HG02642 (cell line): ENCODE data around the gene ATAD3B.
A peak's percentile ranks its signal among the peaks of the same experiment; 100 is the strongest.
"Not testable (repeated sequence)": the region's sequence is repeated elsewhere in the genome, so short reads cannot be mapped to it uniquely, and the experiment has no call there.

ENCODE experiments used
- ATAC-seq: cut with Tn5 transposase; IDR thresholded peaks from one replicate; pipeline ENCODE4 v1.9.1; 2021; ENCODE audit warnings: mild to moderate bottlenecking; ENCODE audit not compliant: unreplicated experiment, poor library complexity

The ATAD3B gene

DNA sequence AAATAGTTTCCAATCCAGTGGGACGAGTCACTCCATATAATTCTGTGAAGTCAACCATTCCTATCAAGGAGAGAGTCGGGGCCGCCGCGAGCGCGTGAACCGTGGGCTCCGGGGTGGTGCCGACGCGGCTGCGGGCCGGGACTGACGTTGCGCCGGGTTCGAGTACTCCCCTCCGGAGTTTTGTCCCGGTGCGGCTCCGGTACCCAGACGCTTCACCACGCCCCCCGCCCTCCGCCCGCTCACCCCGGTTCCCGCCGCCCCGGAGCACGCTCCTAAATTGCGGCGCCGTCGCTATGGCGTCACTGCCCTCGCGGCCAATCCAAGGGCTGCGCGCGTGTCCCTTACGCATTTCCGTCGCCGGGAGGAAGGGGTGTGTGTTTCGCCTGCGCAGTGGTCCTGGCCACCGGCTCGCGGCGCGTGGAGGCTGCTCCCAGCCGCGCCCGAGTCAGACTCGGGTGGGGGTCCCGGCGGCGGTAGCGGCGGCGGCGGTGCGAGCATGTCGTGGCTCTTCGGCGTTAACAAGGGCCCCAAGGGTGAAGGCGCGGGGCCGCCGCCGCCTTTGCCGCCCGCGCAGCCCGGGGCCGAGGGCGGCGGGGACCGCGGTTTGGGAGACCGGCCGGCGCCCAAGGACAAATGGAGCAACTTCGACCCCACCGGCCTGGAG lies at the start of gene ATAD3B:
ATAD3B (plus strand) TSS at position 377 of the 664 bp plus-strand sequence; CDS start at position 497, 120 bp downstream.
- peak; percentile 91 for ATAC-seq

DNA sequence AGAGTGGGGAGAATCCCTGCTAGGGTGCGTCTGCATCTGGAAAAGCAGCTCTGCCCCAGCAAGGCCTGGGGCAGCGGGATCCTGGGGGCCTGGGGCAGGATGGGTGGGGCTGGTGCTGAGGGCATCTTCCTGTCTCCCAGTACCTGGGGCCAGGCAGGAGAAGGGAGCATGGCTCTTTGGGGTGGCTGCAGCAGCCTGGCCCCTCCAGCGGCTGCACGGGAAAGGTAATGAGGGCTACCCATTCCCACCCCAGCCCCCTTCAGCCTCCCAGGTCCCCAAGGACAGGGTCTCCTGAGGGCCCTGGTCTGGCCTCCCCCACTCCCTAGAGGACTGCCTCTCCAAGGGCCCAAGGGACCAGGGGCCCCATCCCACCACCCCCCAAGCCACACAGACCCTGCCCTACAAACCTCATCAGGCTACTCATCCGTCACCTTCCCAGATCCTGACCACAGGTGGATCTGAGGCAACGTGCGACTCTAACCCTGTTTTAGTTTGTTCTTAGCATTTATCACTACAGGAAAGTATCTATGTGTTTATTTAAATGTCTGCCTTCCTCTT lies 49.6 kb upstream of the ATAD3B start:
- ATAC-seq, result no peak

DNA sequence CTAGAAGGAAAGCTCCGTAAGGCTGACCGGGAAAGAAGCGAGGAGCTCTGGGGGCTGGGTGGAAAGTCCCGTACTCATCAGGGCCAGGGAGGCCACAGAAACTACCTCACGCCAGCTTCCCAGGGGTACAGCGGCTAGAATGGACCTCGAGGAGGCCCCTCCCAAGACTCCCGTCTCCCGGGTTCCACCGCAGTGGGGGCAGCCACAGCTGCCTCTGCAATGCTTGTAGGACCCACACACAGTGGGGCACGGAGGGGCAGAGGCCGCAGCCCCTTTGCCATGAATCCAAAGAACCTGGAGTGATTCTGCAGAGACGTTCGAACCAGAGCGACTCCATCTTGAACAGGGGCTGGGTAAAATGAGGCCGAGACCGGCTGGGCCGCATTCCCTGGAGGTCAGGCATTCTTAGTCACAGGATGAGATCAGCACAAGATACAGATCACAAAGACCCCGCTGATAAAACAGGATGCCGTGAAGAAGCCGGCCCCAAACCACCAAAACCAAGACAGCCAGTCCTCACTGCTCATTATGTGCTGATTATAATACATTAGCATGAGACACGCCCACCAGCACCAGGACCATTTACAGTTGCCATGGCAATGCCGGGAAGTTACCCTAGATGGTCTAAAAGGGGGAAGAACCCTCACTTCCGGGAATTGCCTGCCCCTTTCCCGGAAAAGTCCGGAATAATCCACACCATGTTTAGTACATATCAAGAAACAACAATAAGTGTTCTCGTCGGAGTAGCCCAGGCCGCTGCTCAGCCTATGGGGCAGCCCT lies 48.9 kb upstream of the ATAD3B start:
- ATAC-seq, result no peak

DNA sequence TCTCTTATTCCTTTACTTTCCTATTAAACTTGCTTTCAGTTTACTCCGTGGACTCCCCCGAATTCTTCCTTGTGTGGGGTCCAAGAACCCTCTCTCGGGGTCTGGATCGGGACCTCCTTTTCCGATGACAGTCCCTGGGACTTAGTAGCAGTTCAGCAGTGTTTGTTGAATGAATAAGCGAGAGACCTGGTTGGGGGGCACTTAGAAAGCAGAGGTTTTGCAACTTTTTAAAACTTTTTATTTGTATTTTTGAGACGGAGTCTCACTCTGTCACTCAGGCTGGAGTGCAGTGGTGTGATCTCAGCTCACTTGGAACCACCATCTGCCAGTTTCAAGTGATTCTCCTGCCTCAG lies 48.3 kb upstream of the ATAD3B start:
- no peak for ATAC-seq

DNA sequence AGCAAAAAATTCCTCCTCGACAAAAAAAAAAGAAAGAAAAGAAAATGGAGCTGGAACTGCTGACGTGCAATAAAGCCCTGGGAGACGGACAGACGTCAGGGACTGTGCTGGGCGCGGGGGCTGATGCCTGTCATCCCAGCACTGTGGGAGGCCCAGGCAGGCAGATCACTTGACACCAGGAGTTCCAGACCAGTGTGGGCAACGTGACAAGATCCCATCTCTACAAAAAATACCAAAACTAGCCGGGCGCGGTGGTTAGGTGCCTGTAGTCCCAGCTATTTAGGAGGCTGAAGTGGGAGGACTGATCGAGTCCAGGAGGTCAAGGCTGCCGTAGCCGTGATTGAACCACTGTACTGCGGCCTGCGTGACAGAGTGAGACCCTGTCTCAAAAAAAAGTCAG lies 46.9 kb upstream of the ATAD3B start:
- ATAC-seq, result no peak

DNA sequence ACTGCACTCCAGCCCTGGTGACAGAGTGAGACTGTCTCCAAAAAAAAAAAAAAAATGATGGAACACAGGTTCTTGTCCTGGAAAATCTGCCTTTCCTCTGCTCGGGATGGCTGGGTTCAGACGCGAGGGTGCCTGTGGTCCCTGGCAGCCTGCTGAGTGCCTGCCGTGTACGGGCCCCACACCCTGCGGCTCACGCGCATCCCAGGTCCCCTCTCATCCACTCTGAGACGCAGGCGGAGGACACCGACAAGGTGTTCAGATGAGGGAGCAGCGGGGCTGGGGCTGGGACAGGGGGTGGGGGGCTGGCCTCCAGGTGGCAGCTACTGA lies 46.2 kb upstream of the ATAD3B start:
- no peak for ATAC-seq

DNA sequence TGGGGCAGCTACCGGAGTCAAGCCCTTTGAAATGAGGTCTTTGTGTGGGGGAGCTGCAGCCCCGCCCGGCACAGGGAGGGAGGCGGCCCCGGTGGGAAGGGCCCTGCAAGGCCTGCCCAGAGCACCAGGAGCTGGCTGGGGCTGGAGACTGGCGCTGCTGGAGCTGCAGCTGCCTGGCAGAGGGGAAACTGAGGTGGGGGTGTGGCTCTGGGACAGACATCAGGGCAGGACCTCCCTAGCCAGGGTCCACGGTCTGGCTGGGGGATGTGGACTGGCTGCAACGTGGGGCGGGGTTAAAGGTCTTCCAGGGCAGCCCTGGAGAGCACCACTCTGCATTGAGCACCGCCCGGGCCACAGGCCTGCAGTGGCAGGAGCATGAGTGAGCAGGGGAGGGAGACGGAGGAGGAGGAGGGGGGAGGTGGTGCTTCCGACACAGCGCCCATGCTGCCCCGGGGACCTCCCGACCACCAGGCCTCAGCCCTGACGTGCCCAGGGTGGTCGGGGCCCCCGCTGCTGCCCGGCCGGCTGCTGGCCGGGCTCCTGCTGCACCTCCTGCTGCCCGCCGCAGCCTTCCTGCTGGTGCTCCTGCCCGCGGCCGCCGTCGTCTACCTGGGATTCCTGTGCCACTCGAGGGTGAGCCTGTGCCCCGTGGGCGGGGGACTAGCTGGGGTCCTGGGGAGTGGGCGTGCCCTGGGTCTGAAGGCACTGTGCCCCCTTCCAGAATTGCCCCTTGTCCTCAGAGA lies 45.6 kb upstream of the ATAD3B start:
- ATAC-seq, result no peak

- ATAC-seq, result no peak
Observed at GRCh38 chr1:1426496-1427105, 45.0 kb upstream of the ATAD3B start.

GRCh38 chr1:1427106-1427819 lies 44.3 kb upstream of the ATAD3B start:
- ATAC-seq, result no peak

GRCh38 chr1:1427820-1428148 lies 43.8 kb upstream of the ATAD3B start:
- ATAC-seq, result no peak

DNA sequence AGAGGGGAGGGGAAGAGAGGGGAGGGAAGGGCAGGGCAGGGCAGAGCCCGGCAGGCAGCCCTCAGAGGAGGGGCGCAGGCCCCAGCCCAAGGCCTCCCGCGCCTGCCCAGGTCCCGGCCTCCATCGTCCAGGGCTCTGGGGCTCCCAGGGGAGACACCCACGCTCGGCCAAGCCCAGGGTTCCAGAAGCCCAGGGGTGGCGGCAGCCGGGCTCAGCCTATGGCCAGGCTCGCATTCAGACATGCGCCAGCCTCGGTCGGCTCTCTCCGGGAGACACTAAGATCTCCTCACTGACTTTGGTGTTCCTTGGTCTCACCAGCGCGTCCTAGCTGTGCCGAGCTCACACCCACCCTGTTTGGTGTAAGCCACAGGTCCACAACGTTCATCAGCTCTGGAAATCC lies 43.4 kb upstream of the ATAD3B start:
- ATAC-seq, result no peak

DNA sequence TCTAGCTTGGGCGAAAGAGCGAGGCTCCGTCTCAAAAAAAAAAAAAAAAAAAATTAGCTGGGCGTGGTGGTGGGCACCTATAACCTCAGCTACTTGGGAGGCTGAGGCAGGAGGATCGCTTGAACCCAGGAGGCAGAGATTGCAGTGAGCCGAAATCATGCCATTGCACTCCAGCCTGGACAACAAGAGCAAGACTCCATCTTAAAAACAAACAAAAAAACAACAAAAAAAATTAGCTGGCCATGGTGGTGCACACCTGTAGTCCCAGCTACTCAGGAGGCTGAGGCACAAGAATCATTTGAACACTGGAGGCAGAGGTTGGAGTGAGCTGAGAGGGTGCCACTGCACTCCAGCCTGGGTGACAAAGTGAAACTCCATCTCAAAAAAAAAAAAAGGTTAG lies 42.6 kb upstream of the ATAD3B start:
- ATAC-seq, result not testable (repeated sequence)

GRCh38 chr1:1429671-1430073 lies 41.9 kb upstream of the ATAD3B start:
- ATAC-seq, result no peak

GRCh38 chr1:1430114-1430982 lies 41.2 kb upstream of the ATAD3B start:
- ATAC-seq, result no peak

DNA sequence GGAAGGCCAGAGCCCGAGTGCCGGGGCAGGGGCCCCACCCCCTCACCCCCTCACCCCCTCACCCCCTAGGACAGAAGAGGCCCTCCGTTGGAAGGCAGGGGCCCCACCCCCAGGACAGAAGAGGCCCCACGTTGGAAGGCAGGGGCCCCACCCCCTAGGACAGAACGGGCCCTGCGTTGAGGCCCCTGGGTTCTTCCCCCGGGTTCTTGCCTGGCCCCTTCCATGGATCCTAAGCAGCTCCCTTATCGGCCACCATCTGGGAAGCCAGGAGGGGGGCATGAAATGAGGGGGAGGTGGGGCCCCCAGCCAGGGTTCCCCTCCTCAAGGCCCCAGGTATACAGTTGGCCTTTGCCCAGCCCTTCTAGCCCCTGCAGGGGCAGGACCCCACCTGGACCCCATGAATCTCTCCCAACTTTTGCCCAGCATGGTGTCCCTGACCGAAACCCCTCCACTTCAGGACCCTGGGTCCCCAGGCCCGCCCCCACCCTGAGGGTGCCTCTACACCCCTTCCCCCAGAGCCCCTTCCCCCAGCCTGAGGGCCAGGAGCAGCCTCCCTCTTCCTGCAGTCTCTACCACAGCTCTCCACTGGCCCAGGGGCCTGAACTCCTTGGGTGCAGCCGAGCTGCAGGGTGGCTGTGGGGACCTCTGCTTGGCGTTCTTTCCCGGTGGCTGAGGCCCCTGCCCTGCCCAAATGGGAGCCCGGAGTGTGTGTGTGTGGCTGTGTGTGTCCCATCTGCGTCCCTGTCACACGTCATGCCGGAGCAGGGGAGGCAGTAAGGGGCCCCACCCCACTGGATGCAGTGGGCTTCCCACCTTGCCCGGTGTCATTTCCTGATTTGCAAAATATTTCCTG lies 40.3 kb upstream of the ATAD3B start:
- no peak for ATAC-seq

- ATAC-seq, result no peak
Observed at GRCh38 chr1:1431845-1432273, 39.7 kb upstream of the ATAD3B start.

GRCh38 chr1:1432274-1432950 lies 39.2 kb upstream of the ATAD3B start:
- no peak for ATAC-seq
